Raji (cell line): ENCODE data around the gene HS6ST2.

Experiments used
- POLR2A ChIP-seq: IDR thresholded peaks from 2 replicates; pipeline ENCODE4 v1.6.1; 2011; ENCODE audit warnings: low read depth, low read length, control low read depth; ENCODE audit not compliant: insufficient read depth

HS6ST2 gene

GRCh38 chrX:132861076-132861475 is 97.4 kb downstream of the HS6ST2 start:
- no peak for TF ChIP-seq POLR2A

GRCh38 chrX:132860200-132860599 is 98.2 kb downstream of the HS6ST2 start:
- TF ChIP-seq POLR2A = no peak

- no peak for TF ChIP-seq POLR2A
Observed at GRCh38 chrX:132858018-132858417, 100.4 kb downstream of the HS6ST2 start.

- no peak for TF ChIP-seq POLR2A
Observed at GRCh38 chrX:132855780-132856341, 102.6 kb downstream of the HS6ST2 start.

GRCh38 chrX:132853040-132853439 is 105.4 kb downstream of the HS6ST2 start:
- TF ChIP-seq POLR2A = no peak

- no peak for TF ChIP-seq POLR2A
Observed at GRCh38 chrX:132848296-132848970, 110.0 kb downstream of the HS6ST2 start.

GRCh38 chrX:132843363-132843762 is 115.1 kb downstream of the HS6ST2 start:
- no peak for TF ChIP-seq POLR2A

GRCh38 chrX:132842460-132843238 is 115.8 kb downstream of the HS6ST2 start:
- no peak for TF ChIP-seq POLR2A

- TF ChIP-seq POLR2A = no peak
Observed at GRCh38 chrX:132837967-132838366, 120.5 kb downstream of the HS6ST2 start.

GRCh38 chrX:132837126-132837525 is 121.3 kb downstream of the HS6ST2 start:
- TF ChIP-seq POLR2A = no peak

GRCh38 chrX:132836471-132836870 is 122.0 kb downstream of the HS6ST2 start:
- no peak for TF ChIP-seq POLR2A

- TF ChIP-seq POLR2A = no peak
Observed at GRCh38 chrX:132834741-132835140, 123.7 kb downstream of the HS6ST2 start.

GRCh38 chrX:132834109-132834508 is 124.3 kb downstream of the HS6ST2 start:
- no peak for TF ChIP-seq POLR2A

- TF ChIP-seq POLR2A = no peak
Observed at GRCh38 chrX:132833373-132833772, 125.1 kb downstream of the HS6ST2 start.

- TF ChIP-seq POLR2A = no peak
Observed at GRCh38 chrX:132831336-132831973, 127.0 kb downstream of the HS6ST2 start.

GRCh38 chrX:132822634-132823012 is 135.8 kb downstream of the HS6ST2 start:
- no peak for TF ChIP-seq POLR2A

- TF ChIP-seq POLR2A = no peak
Observed at GRCh38 chrX:132821974-132822633, 136.3 kb downstream of the HS6ST2 start.
